GM12872 (cell line): ENCODE data around the gene DPP6.

Experiments
- CTCF ChIP-seq: IDR thresholded peaks from 3 replicates; pipeline ENCODE4 v1.5.1; 2011; ENCODE audit warnings: low read depth, mild to moderate bottlenecking, low read length, moderate library complexity; ENCODE audit not compliant: insufficient read depth

The DPP6 gene

DNA sequence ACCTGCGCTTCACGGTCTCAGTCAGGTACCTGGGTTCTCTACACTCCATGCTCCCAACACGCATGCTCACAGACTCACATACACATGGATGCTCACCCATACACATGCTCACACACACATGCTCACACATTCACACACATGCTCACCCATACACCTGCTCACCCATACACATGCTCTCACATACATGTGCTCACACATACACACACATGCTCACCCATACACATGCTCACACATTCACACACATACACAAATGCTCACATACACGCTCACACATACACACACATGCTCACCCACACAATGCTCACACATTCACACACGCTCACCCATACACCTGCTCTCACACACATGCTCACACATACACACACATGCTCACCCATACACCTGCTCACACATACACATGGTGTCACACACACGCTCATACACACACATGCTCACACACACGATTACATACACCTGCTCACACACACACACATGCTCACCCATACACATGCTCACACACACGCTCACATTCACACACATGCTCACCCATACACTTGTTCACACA, 830.8 kb downstream of the DPP6 start:
- no peak for TF ChIP-seq CTCF

- no peak for TF ChIP-seq CTCF
Observed at GRCh38 chr7:154884348-154884920, 832.2 kb downstream of the DPP6 start.

DNA sequence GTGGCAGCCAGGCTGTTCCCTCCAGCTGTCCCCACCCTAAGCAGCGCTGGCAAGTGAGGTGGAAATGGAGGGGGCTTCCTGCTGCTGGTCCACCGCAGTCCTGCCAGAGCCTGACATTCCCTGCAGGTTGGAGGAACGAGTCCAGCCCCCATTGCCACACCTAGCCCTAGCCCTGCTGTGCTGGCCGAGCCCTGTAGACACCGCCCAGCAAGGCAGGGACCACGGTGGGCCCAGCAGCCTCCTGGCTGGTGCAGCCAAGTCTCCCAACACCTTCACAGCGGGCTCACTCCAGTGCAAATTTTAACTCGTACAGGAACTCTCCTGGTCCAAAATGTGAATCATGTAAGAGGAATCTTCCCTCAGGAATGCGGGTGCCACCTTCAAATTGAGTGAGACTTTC, 834.4 kb downstream of the DPP6 start:
- no peak for TF ChIP-seq CTCF

- TF ChIP-seq CTCF: no peak
Observed at GRCh38 chr7:154888690-154889089, 836.5 kb downstream of the DPP6 start.

DNA sequence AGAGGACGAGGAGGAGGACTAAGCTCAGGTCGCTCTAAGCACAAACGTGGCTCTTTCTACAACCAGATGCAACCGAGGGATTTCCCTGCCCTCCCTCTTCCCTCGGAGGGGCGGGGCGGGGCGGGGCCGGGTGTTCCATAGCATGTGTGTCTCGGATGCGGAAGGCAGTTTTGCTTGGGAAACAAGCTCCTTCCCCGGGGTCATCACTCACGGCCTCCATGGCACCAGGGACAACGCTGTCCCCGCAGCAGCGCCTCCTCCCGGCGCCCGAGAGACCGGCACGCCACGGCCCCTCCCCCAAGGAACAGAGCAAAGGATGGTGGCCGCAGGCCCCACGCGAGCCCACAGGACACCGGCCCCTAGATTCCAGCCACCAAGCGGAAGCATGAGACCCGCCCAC, 840.3 kb downstream of the DPP6 start:
- TF ChIP-seq CTCF: no peak

- no peak for TF ChIP-seq CTCF
Observed at GRCh38 chr7:154896076-154896475, 843.9 kb downstream of the DPP6 start.

GRCh38 chr7:154898973-154899855, 847.0 kb downstream of the DPP6 start:
- no peak for TF ChIP-seq CTCF
